Measurements from ENCODE around the gene NCF2. TPM values are rescaled to one million over a fixed set of nuclear protein-coding genes. Genes with fewer than 3 reads are reported as not detected.

The NCF2 gene
- total and polyA plus RNA-seq, 4 donors = 38.7 to 193 (median 74.3) TPM

- Histone ChIP-seq H3K4me3 (no peak overlapping the region), H3K4me1 (ENCODE audit: control insufficient read depth in 5 of 5, insufficient read depth in 5 of 5, low read length in 5 of 5) (peaks cover 7 to 21% (median 7%) of the 10 kb centered on the region in 5 donors), H3K36me3 (ENCODE audit: control insufficient read depth in 4 of 4, insufficient read depth in 4 of 4, low read length in 4 of 4) (no peaks in the 10 kb centered on the region), H3K9ac (ENCODE audit: insufficient read depth in 1 of 2, low read length in 2 of 2) (no peak overlapping the region), H3K9me3 (ENCODE audit: control insufficient read depth in 4 of 4, insufficient read depth in 3 of 4, low read length in 3 of 4) (no peaks in the 10 kb centered on the region), H3K27ac (ENCODE audit: low read depth in 1 of 2, low read length in 1 of 2) (no peak overlapping the region), H3K27me3 (ENCODE audit: control insufficient read depth in 3 of 3, insufficient read depth in 3 of 3, low read length in 2 of 3) (no peaks in the 10 kb centered on the region)
- 8 to 35% methylated on average over 2 of the region's 2 CpGs for WGBS, 2 donors
- no peak for TF ChIP-seq CTCF (IDR thresholded peaks at IDR 0.05; ENCODE audit: control extremely low read depth, extremely low read depth)
- DNase-seq (no peak), ATAC-seq (ENCODE audit: insufficient read depth, low FRiP score) (no peak)
These were observed 17.2 kb upstream of the NCF2 start for GRCh38 chr1:183607322-183607980.

GRCh38 chr1:183605904-183606303 is 15.6 kb upstream of the NCF2 start:
- no peak overlapping the region for H3K9ac ChIP-seq (ENCODE audit: insufficient read depth in 1 of 2, low read length in 2 of 2)
- no peak for DNase-seq
- H3K4me3 ChIP-seq = no peak overlapping the region
- peaks cover 5 to 21% (median 7%) of the 10 kb centered on the region in 5 donors for H3K4me1 ChIP-seq (ENCODE audit: control insufficient read depth in 5 of 5, insufficient read depth in 5 of 5, low read length in 5 of 5)
- no peaks in the 10 kb centered on the region for H3K9me3 ChIP-seq (ENCODE audit: control insufficient read depth in 4 of 4, insufficient read depth in 3 of 4, low read length in 3 of 4)
- H3K27me3 ChIP-seq (ENCODE audit: control insufficient read depth in 3 of 3, insufficient read depth in 3 of 3, low read length in 2 of 3) = no peaks in the 10 kb centered on the region
- no peak overlapping the region for H3K27ac ChIP-seq (ENCODE audit: low read depth in 1 of 2, low read length in 1 of 2)
- ATAC-seq (ENCODE audit: insufficient read depth, low FRiP score) = no peak
- no peaks in the 10 kb centered on the region for H3K36me3 ChIP-seq (ENCODE audit: control insufficient read depth in 4 of 4, insufficient read depth in 4 of 4, low read length in 4 of 4)
- 96% methylated on average over 2 of the region's 2 CpGs for WGBS, 2 donors
- TF ChIP-seq CTCF (IDR thresholded peaks at IDR 0.05; ENCODE audit: control extremely low read depth, extremely low read depth) = no peak

GRCh38 chr1:183604815-183605214 is 14.6 kb upstream of the NCF2 start:
- Histone ChIP-seq H3K9me3 (ENCODE audit: control insufficient read depth in 4 of 4, insufficient read depth in 3 of 4, low read length in 3 of 4) (peaks cover 0 to 2% (median 0%) of the 10 kb centered on the region in 4 donors), H3K36me3 (ENCODE audit: control insufficient read depth in 4 of 4, insufficient read depth in 4 of 4, low read length in 4 of 4) (no peaks in the 10 kb centered on the region), H3K27me3 (ENCODE audit: control insufficient read depth in 3 of 3, insufficient read depth in 3 of 3, low read length in 2 of 3) (no peaks in the 10 kb centered on the region), H3K27ac (ENCODE audit: low read depth in 1 of 2, low read length in 1 of 2) (peak overlapping the region in 1 of 2 donors; percentile 9), H3K9ac (ENCODE audit: insufficient read depth in 1 of 2, low read length in 2 of 2) (no peak overlapping the region), H3K4me3 (no peak overlapping the region), H3K4me1 (ENCODE audit: control insufficient read depth in 5 of 5, insufficient read depth in 5 of 5, low read length in 5 of 5) (peaks cover 0 to 11% (median 0%) of the 10 kb centered on the region in 5 donors)
- 51 to 76% methylated on average over 8 of the region's 8 CpGs for WGBS, 2 donors
- no peak for DNase-seq
- peak; percentile 15 for ATAC-seq (ENCODE audit: insufficient read depth, low FRiP score)
- no peak for TF ChIP-seq CTCF (IDR thresholded peaks at IDR 0.05; ENCODE audit: control extremely low read depth, extremely low read depth)
